Effector CD4-positive, alpha-beta T cell (primary cell): ENCODE results near the gene EMP3.
"Not testable (repeated sequence)": the region's sequence is repeated elsewhere in the genome, so short reads cannot be mapped to it uniquely, and the experiment has no call there.

Source experiments
- DNase-seq: peaks from one replicate; pipeline ENCODE4 v3.0.0-alpha.2; 2020

The EMP3 gene

GRCh38 chr19:48348737-48349136 is 23.4 kb downstream of the EMP3 start:
- DNase-seq, result no peak

GRCh38 chr19:48350856-48351255 is 25.5 kb downstream of the EMP3 start:
- DNase-seq, result no peak

- DNase-seq, result peak; percentile 69
These were observed 26.0 kb downstream of the EMP3 start for GRCh38 chr19:48351341-48351752.

DNA sequence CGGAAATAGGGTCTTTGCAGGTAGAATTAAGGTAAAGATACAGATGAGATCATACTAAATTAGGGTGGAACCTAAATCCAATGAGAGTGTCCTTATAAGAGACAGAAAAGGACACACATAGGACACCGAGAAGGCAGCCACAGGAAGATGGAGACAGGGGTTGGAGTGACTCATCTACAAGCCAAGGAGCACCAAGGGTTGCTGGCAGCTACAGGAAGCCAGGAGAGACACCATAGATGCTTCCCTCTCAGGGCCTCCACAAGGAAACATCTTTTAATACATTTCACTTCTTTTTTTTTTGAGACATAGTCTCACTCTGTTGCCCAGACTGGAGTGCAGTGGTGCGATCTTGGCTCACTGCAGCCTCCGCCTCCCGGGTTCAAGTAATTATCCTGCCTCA is 28.3 kb downstream of the EMP3 start:
- DNase-seq, result no peak

GRCh38 chr19:48354332-48354992 is 29.1 kb downstream of the EMP3 start:
- DNase-seq, result no peak

GRCh38 chr19:48355365-48355954 is 30.1 kb downstream of the EMP3 start:
- no peak for DNase-seq

- DNase-seq, result no peak
These were observed 33.8 kb downstream of the EMP3 start for GRCh38 chr19:48359123-48359522.

- no peak for DNase-seq
These were observed 36.6 kb downstream of the EMP3 start for GRCh38 chr19:48361912-48362311.

DNA sequence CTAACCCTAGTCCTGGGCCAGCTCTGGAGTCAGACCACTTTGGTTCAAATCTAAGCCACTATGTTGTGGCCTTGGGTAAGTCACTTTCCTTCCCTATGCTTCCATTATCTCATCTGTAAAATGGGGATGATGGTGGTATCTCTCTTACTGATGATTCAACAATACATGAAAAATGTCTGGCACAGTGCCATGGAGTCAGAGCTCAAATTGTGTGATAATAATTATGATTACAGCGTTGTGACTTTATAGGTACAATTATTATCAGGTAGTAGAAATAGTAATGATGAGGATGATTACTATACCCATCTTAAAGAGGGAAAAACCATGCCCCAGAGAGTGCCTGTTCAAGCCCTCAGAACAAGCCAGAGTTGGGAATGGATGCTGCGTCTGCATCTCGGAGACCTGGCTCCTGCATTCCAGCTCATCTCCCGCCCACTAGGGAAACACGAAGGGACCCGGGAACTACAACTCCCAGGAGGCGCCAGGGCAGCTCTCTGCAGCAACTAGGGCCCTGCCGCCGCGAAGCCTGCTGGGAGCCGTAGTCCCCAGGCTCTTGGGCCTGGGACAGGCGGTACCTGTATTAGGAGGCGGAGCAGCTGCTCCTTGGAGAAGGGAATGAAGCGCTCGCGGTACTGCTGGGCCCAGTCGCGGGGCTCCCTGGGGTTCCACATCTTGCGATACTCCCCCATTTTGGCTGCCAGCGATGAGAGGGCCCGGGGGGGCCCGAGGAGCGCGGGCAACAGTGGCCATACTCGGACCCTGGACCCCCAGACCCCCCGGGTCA is 37.6 kb downstream of the EMP3 start:
- peak; percentile 87 for DNase-seq

DNA sequence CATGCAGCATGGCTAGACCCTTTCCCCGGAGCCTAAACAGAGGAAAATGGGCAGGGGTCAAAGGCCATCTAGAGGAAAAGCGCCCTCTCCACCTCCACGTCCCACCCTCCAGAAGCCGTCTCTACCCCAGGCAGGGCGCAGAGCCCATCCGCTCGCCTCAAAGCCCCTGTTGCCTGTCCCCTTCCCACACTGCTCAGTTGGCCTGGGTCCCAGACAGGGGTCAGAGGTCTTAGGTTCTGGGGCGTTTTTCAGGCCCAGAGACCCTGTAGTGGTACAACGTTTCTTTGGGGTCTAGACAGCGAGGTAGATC is 38.1 kb downstream of the EMP3 start:
- no peak for DNase-seq

DNA sequence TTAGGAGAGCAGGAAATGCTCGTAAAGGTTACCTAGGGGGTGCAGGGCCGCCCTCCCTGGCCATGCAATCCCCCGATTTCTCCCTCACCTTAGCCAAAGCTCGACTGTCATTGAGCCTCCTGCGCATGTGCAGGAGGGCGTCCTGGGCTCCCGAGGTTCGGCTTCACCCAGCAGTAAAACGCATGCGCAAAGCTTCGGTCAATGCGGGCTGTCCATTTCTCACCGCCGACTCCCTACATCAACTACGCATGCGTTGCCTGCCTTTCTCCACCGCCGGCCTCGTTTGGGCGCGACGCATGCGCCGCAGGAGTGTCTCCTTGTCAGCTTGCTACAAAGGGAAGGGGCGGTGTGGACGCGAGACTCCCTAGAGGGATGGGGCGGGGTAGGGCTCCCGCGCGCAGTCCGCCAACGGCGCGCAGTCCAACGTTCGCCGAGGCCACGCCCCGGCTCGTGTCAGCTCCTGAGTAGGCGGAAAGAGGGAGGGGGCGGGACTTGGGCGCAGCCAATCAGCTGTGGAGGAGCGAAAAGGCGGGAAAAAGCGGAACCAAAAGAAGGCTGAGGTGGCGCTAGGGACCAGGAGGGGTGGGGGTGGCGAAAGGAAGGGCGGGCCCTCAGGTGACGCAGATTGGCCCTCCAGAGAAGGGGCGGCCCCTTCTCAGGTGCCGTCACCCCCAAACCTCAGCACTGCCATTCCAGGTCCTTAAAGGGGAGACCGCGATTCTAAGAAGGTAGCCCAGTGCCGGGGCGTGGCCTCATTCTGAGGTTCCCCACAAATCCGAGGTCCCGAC is 38.7 kb downstream of the EMP3 start, which contains the start of the genes SYNGR4 and TMEM143:
Gene SYNGR4 (plus strand): TSS at position 558 of the 788 bp plus-strand sequence. CDS start 1,476 bp downstream, outside the sequence.
Gene TMEM143 (minus strand): TSS at position 131 of the 788 bp plus-strand sequence. CDS start 20 bp downstream, at position 111.
- DNase-seq, result peak; percentile 97

DNA sequence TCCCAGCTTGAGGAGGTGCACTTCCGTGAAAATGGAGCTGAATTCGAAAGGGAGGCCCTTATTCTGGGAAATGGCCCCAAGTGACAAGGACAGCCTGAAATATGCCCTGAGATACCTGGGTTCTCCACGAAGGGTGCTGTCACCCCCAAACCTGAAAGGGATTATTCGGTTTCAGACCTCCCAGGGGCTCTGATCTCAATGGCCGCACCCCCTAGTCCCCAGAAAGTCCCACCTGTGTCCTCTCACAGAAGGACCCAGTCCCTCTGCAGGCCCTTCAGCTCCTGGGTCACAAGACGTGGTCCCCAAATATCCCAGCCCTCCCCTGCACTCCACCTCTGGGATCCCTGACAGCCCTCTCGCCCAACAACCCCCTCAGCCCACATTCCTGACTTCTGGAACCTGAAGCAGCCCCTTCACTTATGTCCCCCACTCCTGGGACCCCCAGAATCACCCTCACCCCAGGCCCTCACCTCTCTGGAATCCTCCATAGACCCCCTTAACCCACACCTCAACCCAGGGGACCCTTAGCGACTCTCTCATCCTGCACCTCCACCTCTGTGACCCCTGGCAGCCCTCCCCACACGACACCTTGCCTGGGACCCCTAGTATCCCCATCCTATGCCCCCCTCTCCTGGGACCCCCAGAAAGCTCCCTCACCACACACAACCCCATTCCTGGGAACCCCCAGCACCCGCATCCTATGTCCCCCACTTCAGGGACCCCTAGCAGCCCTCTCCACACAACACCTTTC is 39.4 kb downstream of the EMP3 start:
- no peak for DNase-seq

- DNase-seq, result no peak
These were observed 40.2 kb downstream of the EMP3 start for GRCh38 chr19:48365602-48366001.

DNA sequence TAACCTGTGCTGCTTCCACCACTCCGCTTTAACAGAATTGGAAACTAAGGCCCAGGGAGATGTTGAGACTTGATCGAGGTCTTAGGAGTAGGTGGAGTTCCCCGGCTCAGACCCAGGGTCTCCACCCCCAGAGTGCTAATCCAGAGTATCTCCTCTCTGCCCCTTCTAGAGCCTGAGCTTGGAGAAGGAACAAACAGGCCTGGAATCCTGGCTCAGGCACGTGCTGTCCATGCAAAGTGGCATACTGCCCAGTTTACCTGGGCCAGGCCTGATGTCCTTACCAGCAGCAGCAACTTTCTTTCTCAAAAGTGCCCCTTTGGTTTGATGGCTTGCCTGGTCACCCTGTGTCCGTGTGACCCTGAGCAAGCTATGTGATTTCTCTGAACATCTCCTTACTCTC is 42.5 kb downstream of the EMP3 start:
- DNase-seq, result no peak

GRCh38 chr19:48368936-48369335 is 43.6 kb downstream of the EMP3 start:
- DNase-seq, result no peak

GRCh38 chr19:48370955-48371354 is 45.6 kb downstream of the EMP3 start:
- DNase-seq, result no peak

GRCh38 chr19:48371367-48371766 is 46.0 kb downstream of the EMP3 start:
- no peak for DNase-seq

GRCh38 chr19:48371771-48372170 is 46.4 kb downstream of the EMP3 start:
- not testable (repeated sequence) for DNase-seq

DNA sequence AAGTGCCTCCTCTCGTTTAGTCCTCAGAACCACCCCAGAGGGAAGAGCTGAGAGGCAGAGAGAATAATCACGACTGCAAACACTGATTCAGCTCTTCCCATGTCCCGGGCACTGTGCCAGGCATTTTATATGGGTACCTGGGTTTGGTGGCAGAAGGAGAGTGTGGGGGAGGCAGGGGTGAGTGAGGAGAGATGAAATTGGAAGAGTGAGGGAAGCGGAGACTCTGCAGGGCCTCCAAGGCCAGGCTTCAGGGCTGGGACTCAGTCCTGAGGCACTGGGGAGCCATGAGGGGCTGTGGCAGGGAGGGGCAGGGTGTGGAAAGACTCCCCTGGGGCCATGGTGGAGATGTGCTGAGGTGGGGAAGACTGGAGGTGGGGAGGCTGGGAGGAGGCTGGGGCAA is 47.6 kb downstream of the EMP3 start:
- DNase-seq, result no peak

GRCh38 chr19:48373567-48373966 is 48.2 kb downstream of the EMP3 start:
- no peak for DNase-seq

- DNase-seq, result no peak
These were observed 52.8 kb downstream of the EMP3 start for GRCh38 chr19:48378194-48378570.

GRCh38 chr19:48379058-48379457 is 53.7 kb downstream of the EMP3 start:
- DNase-seq, result no peak
